ENCODE measurements around the gene CFAP300. TPM values are rescaled to one million over a fixed set of nuclear protein-coding genes. Genes with fewer than 3 reads are reported as not detected.

CFAP300 gene
- total and polyA plus RNA-seq, 8 donors, result 4.9 to 12.1 (median 8.1) TPM

- no peak for ATAC-seq
- intact Hi-C loops (cut with DNase I), result no loop called here
These were observed 32.5 kb upstream of the CFAP300 start for GRCh38 chr11:102014756-102015155.

GRCh38 chr11:102017026-102017425, 30.2 kb upstream of the CFAP300 start:
- Histone ChIP-seq H3K9me3 (no peaks in the 10 kb centered on the region), H3K4me1 (no peaks in the 10 kb centered on the region), H3K27me3 (no peaks in the 10 kb centered on the region), H3K4me3 (no peak overlapping the region), H3K27ac (no peak overlapping the region), H3K36me3 (no peaks in the 10 kb centered on the region)
- intact Hi-C loops (cut with DNase I), result no loop called here
- ATAC-seq (no peak), DNase-seq (no peak)
- TF ChIP-seq CTCF (IDR thresholded peaks at IDR 0.05), result no peak

More at GRCh38 chr11:102014756-102015155, 32.5 kb upstream of the CFAP300 start:
- Histone ChIP-seq H3K27me3 (no peaks in the 10 kb centered on the region), H3K4me3 (no peak overlapping the region), H3K36me3 (no peaks in the 10 kb centered on the region), H3K27ac (no peak overlapping the region), H3K4me1 (peaks cover 0 to 6% of the 10 kb centered on the region in 2 donors), H3K9me3 (no peaks in the 10 kb centered on the region)
- TF ChIP-seq CTCF (IDR thresholded peaks at IDR 0.05), result no peak
- no peak for DNase-seq

- Histone ChIP-seq H3K4me1 (peaks cover 0 to 7% of the 10 kb centered on the region in 2 donors), H3K9me3 (no peaks in the 10 kb centered on the region), H3K27me3 (no peaks in the 10 kb centered on the region), H3K27ac (peak overlapping the region in 1 of 2 donors; percentile 46), H3K36me3 (no peaks in the 10 kb centered on the region), H3K4me3 (no peak overlapping the region)
- intact Hi-C loops (cut with DNase I), result no loop called here
- ATAC-seq (peak; percentile 91), DNase-seq (no peak)
- TF ChIP-seq CTCF (IDR thresholded peaks at IDR 0.05), result no peak
These were observed 21.0 kb upstream of the CFAP300 start for GRCh38 chr11:102026217-102026616.

- ATAC-seq, result peak; percentile 27
- peak overlapping the region in 1 of 2 donors; percentile 46 for H3K27ac ChIP-seq
These were observed 20.3 kb upstream of the CFAP300 start for GRCh38 chr11:102026959-102027358.

GRCh38 chr11:102036757-102037156, 10.5 kb upstream of the CFAP300 start:
- no peak for TF ChIP-seq CTCF (IDR thresholded peaks at IDR 0.05)
- no peak for ATAC-seq
- no peaks in the 10 kb centered on the region for H3K36me3 ChIP-seq

More at GRCh38 chr11:102026959-102027358, 20.3 kb upstream of the CFAP300 start:
- no peaks in the 10 kb centered on the region for H3K9me3 ChIP-seq
- no peaks in the 10 kb centered on the region for H3K36me3 ChIP-seq
- H3K4me3 ChIP-seq, result no peak overlapping the region
- no peak for TF ChIP-seq CTCF (IDR thresholded peaks at IDR 0.05)
- DNase-seq, result no peak
- intact Hi-C loops (cut with DNase I), result no loop called here
- H3K27me3 ChIP-seq, result no peaks in the 10 kb centered on the region
- peaks cover 0 to 7% of the 10 kb centered on the region in 2 donors for H3K4me1 ChIP-seq

More at GRCh38 chr11:102036757-102037156, 10.5 kb upstream of the CFAP300 start:
- Histone ChIP-seq H3K27me3 (no peaks in the 10 kb centered on the region), H3K9me3 (peaks cover 0 to 9% of the 10 kb centered on the region in 2 donors), H3K4me1 (no peaks in the 10 kb centered on the region), H3K27ac (no peak overlapping the region), H3K4me3 (no peak overlapping the region)
- DNase-seq, result no peak
- intact Hi-C loops (cut with DNase I), result no loop called here

Measured in left lung (tissue), 10 donors.